Heart right ventricle (tissue), 16 donors: ENCODE measurements around the gene PPIL3. TPM values are rescaled to one million over a fixed set of nuclear protein-coding genes. Genes with fewer than 3 reads are reported as not detected.

Source experiments
- ATAC-seq, 8 donors: fragments of 200-7000 bp; cut with Tn5 transposase; one replicate each; pipeline ENCODE4 v1.9.1; 2020; ENCODE audit warnings: mild to moderate bottlenecking in 8 of 8, moderate library complexity in 8 of 8, moderate number of reproducible peaks in 1 of 8
- DNase-seq, 2 donors: peaks; one replicate each; pipeline ENCODE4 v3.0.0-alpha.2; 2020
- H3K27ac ChIP-seq, 10 donors: fragments of 200-600 bp; sonication (generic) in 2 of 10; one replicate each; pipeline versions ENCODE4 v1.5.0 to v1.8.0; 2020 to 2022; ENCODE audit warnings: mild to moderate bottlenecking in 3 of 10
- H3K27me3 ChIP-seq, 7 donors: fragments of 200-600 bp; one replicate each; pipeline ENCODE4 v1.8.0; 2021 to 2022; ENCODE audit warnings: mild to moderate bottlenecking in 2 of 7
- H3K36me3 ChIP-seq, 9 donors: fragments of 200-600 bp; sonication (generic) in 1 of 9; one replicate each; pipeline versions ENCODE4 v1.5.0 to v1.8.0; 2020 to 2022; ENCODE audit warnings: mild to moderate bottlenecking in 2 of 9
- H3K4me1 ChIP-seq, 9 donors: fragments of 200-600 bp; sonication (generic) in 1 of 9; one replicate each; pipeline versions ENCODE4 v1.5.0 to v1.8.0; 2020 to 2022; ENCODE audit warnings: mild to moderate bottlenecking in 4 of 9
- H3K4me3 ChIP-seq, 10 donors: fragments of 200-600 bp; sonication (generic) in 2 of 10; one replicate each; pipeline versions ENCODE4 v1.5.0 to v1.8.0; 2020 to 2022; ENCODE audit warnings: mild to moderate bottlenecking in 7 of 10, moderate library complexity in 2 of 10
- H3K9me3 ChIP-seq, 11 donors: fragments of 200-600 bp in 10 of 11; sonication (generic) in 2 of 11; one replicate each; pipeline versions ENCODE4 v1.5.0 to v1.8.0; 2013 to 2022; ENCODE audit warnings: mild to moderate bottlenecking in 2 of 11, control low read depth in 1 of 11, moderate library complexity in 1 of 11
- WGBS, 2 donors: extraction: QIAGEN DNeasy Blood & Tissue Kit; methylation state at CpG; one replicate each; pipeline ENCODE4 v1.1.7; 2013; ENCODE audit warnings: inconsistent platforms in 1 of 2; 5-methylcytosine and 5-hydroxymethylcytosine counted together
- intact Hi-C, 10 donors: fragments of 100-400 bp; cut with DNase I; formaldehyde crosslinking; loops; one replicate each; pipeline versions ENCODE4 v1.11.1 to v1.14.2; 2022
- polyA plus RNA-seq, 2 donors: library from polyadenylated mRNA; stranded (reverse); fragments of 200-250 nt; gene quantifications; one replicate each; pipeline ENCODE4 v1.2.3, GENCODE V29; 2013
- total RNA-seq, 10 donors: library from RNA; stranded (reverse); fragmentation: NEBNext Ultra II Directional in 3 of 10; extraction: Animal tissue kit (Norgen Biotek cat#: 25700) in 3 of 10; gene quantifications; one replicate each; pipeline versions ENCODE4 v1.2.1 to v1.2.4, GENCODE V29; 2021 to 2023
- TF ChIP-seq, protein P1 (sequence below), 9 donors: fragments of 200-600 bp; sonication (generic) in 2 of 9; IDR thresholded peaks; one replicate each; pipeline versions ENCODE4 v1.5.0 to v1.8.0; 2021 to 2022; ENCODE audit warnings: antibody characterized with exemption in 9 of 9, mild to moderate bottlenecking in 5 of 9, moderate library complexity in 1 of 9
- donor health status: Arrhythmogenic right ventricular cardiomyopathy.
- donor health status: ischemic (EF 13 %, LVEDD 7.1; RV severe dilation, severe dysfunction).
- donor health status: healthy with polysubstance abuse.
- donor health status: DM: no; HTN: yes; CAD: no.
- donor health status: DM: no; HTN: no; CAD: no.
- donor health status: ischemic (EF 25% LVEDD 6.9; RV normal size, moderate dysfunction).
- donor health status: ischemic (EF 25% LVEDD 5.7; RV mildly dilated, moderate dysfunction).
- donor health status: healthy.
- donor health status: DM: yes; HTN: yes; CAD: no.
- donor health status: Ischemic cardiomyopathy.
- donor health status: ischemic (EF 35%, LVEDD 5.7; RV mildly dilated, moderate dysfunction).
- donor health status: nonischemic (EF 11% LVEDD 7.7; RV severe dilation, severe dysfunction).
- donor health status: DM: yes; HTN: yes; CAD: no.
- donor health status: PGD.
- donor health status: ischemic (EF 29% LVEDD 5.4; RV normal size, mild dysfunction).
- donor health status: nonischemic (EF 23%, LVEDD 6.1; RV moderate dilation, normal function).

PPIL3 gene
- total and polyA plus RNA-seq, 12 donors: 9.9 to 36.4 (median 24.1) TPM

GRCh38 chr2:200861617-200862155 is 27.2 kb downstream of the PPIL3 start:
- Histone ChIP-seq H3K27ac (peak overlapping the region in 8 of 10 donors; percentile 5 to 100 (median 100)), H3K36me3 (peaks cover 0 to 52% (median 33%) of the 10 kb centered on the region in 9 donors), H3K4me3 (peak overlapping the region; percentile 73 to 98 (median 90)), H3K4me1 (peaks cover 12 to 70% (median 61%) of the 10 kb centered on the region in 9 donors), H3K27me3 (no peaks in the 10 kb centered on the region), H3K9me3 (no peaks in the 10 kb centered on the region)
- intact Hi-C loops: loop anchor here in 4 of 10 donors (5.0 kb wide), 1 partner anchor 49 kb away; the partner anchor contains the start of gene BZW1 (in 4 of the 4)
- WGBS, 2 donors: 4 to 5% methylated on average over 4 of the region's 4 CpGs
- TF ChIP-seq, protein P1, sequence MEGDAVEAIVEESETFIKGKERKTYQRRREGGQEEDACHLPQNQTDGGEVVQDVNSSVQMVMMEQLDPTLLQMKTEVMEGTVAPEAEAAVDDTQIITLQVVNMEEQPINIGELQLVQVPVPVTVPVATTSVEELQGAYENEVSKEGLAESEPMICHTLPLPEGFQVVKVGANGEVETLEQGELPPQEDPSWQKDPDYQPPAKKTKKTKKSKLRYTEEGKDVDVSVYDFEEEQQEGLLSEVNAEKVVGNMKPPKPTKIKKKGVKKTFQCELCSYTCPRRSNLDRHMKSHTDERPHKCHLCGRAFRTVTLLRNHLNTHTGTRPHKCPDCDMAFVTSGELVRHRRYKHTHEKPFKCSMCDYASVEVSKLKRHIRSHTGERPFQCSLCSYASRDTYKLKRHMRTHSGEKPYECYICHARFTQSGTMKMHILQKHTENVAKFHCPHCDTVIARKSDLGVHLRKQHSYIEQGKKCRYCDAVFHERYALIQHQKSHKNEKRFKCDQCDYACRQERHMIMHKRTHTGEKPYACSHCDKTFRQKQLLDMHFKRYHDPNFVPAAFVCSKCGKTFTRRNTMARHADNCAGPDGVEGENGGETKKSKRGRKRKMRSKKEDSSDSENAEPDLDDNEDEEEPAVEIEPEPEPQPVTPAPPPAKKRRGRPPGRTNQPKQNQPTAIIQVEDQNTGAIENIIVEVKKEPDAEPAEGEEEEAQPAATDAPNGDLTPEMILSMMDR (IDR thresholded peaks at IDR 0.05): no peak
- DNase-seq: no peak
- ATAC-seq: no peak

DNA sequence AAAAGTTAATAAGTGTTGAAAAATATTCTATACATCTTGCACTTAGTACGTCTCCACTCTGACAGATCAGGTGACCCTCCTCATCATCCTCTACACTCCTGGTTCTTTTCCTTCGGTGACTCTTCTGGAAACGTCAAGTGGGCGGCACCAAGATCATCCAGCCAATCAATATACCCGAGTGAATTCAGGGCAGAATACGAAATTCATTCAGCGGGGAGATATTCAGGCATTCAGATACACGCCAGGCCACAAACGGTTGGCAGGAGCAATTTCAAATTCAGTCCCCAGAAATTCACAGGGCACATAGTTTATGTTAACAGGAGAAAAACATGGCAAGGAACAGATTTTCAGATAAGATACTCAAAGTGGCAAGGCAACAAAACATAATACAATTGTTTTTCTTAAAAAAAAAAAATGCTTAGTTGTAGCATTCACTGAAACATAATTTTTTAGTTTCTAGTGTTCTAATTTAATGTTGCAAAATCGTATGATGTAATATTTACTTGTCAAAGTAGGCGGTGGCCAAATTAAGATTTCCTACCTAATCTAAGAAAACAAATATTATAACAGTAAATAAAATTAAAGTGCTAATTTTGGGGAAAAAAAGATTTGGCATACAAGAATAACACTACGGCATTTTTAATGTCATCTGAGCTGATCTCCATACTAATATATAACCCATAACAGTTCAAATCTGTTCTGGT is 28.6 kb downstream of the PPIL3 start:
- no peaks in the 10 kb centered on the region for H3K27me3 ChIP-seq
- TF ChIP-seq, protein P1 (IDR thresholded peaks at IDR 0.05): no peak
- no peak for ATAC-seq
- peak overlapping the region in 9 of 10 donors; percentile 73 to 98 (median 90) for H3K4me3 ChIP-seq
- DNase-seq: no peak
- 15 to 17% methylated on average over 12 of the region's 12 CpGs for WGBS, 2 donors
- H3K9me3 ChIP-seq: no peaks in the 10 kb centered on the region
- H3K36me3 ChIP-seq: peaks cover 0 to 67% (median 47%) of the 10 kb centered on the region in 9 donors
- intact Hi-C loops: loop anchor here in 4 of 10 donors (5.0 kb wide), 1 partner anchor 48 kb away; the partner anchor contains the start of gene BZW1 (in 4 of the 4)
- peaks cover 12 to 71% (median 51%) of the 10 kb centered on the region in 9 donors for H3K4me1 ChIP-seq
- peak overlapping the region in 5 of 10 donors; percentile 0 to 22 (median 9) for H3K27ac ChIP-seq

GRCh38 chr2:200856806-200857205 is 32.1 kb downstream of the PPIL3 start:
- no peak for DNase-seq
- H3K36me3 ChIP-seq: peaks cover 2 to 100% (median 81%) of the 10 kb centered on the region in 9 donors
- 81 to 85% methylated on average over 8 of the region's 8 CpGs for WGBS, 2 donors
- H3K4me1 ChIP-seq: peaks cover 12 to 68% (median 45%) of the 10 kb centered on the region in 9 donors
- H3K9me3 ChIP-seq: no peaks in the 10 kb centered on the region
- TF ChIP-seq, protein P1 (IDR thresholded peaks at IDR 0.05): no peak
- intact Hi-C loops: loop anchor here in 1 of 10 donors (5.0 kb wide), 1 partner anchor 45 kb away; the partner anchor contains the start of gene BZW1
- no peaks in the 10 kb centered on the region for H3K27me3 ChIP-seq
- H3K4me3 ChIP-seq: no peak overlapping the region
- no peak overlapping the region for H3K27ac ChIP-seq
- ATAC-seq: no peak

GRCh38 chr2:200852605-200853004 is 36.3 kb downstream of the PPIL3 start:
- TF ChIP-seq, protein P1 (IDR thresholded peaks at IDR 0.05): no peak
- H3K27me3 ChIP-seq: no peaks in the 10 kb centered on the region
- H3K36me3 ChIP-seq: peaks cover 6 to 77% (median 73%) of the 10 kb centered on the region in 9 donors
- ATAC-seq (no peak), DNase-seq (no peak)
- no peak overlapping the region for H3K4me3 ChIP-seq
- H3K4me1 ChIP-seq: peaks cover 0 to 26% (median 6%) of the 10 kb centered on the region in 9 donors
- intact Hi-C loops: no loop called here
- 95% methylated on average over 2 of the region's 2 CpGs for WGBS, 2 donors
- no peak overlapping the region for H3K27ac ChIP-seq
- no peaks in the 10 kb centered on the region for H3K9me3 ChIP-seq
